Raji (cell line): ENCODE measurements around the gene CASP7.

Experiments
- POLR2A ChIP-seq: IDR thresholded peaks from 2 replicates; pipeline ENCODE4 v1.6.1; 2011; ENCODE audit warnings: low read depth, low read length, control low read depth; ENCODE audit not compliant: insufficient read depth

CASP7 gene

DNA sequence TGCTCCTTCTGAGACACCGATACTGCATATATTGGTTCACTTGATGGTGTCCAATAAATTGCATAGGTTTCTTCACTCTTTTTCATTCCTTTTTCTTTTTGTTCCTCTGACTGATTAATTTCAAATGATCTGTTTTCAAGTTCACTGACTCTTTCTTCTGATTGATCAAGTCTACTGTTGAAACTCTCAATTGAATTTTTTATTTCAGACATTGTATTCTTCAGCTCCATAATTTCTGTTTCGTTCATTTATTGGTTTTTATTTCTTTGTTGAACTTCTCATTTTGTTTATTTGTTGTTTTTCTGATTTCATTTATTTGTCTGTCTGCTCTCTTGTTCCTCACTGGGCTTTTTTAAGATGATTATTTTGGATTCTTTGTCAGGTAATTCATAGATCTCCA, 13.6 kb downstream of the CASP7 start:
- TF ChIP-seq POLR2A = no peak

DNA sequence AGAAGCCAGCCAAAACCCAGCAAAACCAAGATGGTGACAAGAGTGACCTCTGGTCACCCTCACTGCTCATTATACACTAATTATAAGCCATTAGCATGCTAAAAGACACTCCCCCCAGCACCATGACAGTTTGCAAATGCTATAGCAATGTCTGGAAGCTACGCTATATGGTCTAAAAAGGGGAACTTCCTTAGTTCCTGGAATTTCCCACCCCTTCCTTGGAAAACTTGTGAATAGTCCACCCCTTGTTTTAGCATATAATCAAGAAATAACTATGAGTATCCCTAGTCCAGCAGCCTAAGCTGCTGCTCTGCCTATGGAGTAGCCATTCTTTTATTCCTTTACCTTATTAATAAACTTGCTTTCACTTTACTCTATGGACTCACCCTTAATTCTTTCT, 16.0 kb downstream of the CASP7 start:
- TF ChIP-seq POLR2A = no peak

DNA sequence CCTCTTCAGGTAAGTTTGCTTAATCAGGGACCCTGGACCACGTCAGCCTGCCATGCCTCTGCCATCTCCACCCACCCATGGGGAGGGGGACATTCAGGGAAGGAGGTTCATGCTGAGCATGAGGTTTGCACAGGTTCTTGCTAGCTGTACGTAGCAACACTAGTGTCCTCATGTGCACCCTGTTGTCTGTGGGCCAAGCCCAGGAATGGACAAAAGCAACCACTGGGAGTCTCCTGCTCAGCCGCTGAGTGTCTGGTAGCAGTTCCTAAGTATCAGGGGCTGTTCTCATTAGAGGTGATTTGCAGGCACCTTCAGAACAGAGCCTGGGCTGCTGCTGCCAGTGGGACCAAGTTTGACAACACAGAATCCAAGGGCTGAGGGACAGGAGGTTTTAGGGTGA, 17.9 kb downstream of the CASP7 start:
- TF ChIP-seq POLR2A = no peak

DNA sequence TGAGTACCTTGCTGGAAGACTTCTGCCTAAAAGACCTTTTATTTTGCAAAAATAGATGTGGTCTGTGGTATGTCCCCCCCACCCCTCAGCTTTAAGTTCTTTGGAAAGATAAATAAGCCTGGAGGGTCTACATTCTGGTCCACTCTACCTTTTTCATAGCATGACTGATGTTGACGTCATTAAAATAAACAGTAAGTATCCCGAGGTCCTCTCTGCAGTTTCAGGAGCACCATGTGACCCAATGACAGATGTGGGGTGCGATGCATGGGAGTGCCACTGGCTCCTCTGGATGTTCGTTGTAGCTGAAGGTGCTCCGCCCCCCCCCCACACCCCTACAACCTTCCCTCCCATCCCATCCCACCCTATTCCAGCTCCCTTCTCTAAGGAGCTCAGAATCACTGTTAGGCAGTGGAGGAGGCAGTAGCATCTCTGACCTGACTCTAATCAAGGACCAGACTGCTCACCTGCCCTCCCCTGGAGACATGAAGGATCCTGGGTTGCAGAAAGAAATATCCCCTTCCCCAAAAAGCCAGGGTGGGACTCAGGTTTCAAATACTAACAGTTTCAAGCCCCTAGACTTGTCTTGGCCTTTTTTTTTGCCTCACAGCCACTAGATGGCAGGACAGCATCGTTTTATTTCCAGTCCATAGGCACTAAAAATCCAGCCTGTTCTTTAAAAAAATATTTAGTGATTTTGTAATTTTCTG, 25.1 kb downstream of the CASP7 start:
- TF ChIP-seq POLR2A = no peak

DNA sequence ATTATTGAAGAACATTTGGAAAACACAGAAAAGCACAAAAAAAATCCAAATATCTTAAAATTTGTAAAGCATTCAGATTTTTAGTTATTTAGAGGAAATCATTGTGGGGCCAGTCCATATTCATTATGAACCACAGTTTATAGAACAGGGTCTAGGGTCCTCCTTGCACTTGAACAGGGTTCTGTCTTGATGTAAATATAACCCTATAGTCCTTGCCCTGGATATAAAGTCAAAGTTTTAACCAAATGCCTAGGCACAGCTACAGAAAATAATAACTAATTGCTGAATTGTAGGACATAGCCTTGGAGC, 25.6 kb downstream of the CASP7 start:
- TF ChIP-seq POLR2A = no peak

DNA sequence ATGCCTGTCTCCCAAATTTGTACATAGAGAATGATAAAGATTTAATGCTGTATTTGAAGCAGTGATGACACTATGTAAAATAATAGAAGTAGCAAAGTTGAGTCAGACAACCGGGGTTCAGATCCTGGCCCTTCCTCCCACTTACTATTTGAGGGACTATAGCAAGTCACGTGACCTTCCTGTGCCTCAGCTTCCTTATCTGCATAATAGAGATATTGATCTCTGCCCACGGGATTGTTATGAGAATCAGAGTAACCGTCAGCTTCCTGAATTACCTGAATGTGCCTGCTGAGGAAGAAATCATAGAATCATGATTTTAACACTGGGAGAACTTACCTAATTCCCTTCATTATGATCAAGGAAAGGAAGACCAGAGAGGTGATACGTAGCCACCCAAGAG, 26.9 kb downstream of the CASP7 start:
- no peak for TF ChIP-seq POLR2A

DNA sequence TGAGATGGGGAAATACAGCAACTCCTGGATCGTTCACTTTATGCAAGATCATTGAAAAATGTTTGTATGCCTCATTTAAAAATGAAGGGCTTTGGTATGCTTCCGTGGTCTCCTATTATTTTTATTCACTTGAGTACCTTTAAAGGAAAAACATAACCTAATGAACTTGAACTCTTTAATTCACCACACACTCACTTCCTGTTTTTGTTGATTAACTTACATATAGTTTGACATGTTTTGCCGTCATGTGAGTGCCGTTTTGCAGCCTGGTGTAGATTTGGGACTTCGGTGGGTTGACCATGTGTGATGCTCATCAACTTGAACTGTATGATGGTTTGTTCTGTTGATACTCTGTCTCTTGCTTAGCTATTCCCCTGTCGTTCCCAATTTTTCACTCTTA, 28.9 kb downstream of the CASP7 start:
- TF ChIP-seq POLR2A = no peak

DNA sequence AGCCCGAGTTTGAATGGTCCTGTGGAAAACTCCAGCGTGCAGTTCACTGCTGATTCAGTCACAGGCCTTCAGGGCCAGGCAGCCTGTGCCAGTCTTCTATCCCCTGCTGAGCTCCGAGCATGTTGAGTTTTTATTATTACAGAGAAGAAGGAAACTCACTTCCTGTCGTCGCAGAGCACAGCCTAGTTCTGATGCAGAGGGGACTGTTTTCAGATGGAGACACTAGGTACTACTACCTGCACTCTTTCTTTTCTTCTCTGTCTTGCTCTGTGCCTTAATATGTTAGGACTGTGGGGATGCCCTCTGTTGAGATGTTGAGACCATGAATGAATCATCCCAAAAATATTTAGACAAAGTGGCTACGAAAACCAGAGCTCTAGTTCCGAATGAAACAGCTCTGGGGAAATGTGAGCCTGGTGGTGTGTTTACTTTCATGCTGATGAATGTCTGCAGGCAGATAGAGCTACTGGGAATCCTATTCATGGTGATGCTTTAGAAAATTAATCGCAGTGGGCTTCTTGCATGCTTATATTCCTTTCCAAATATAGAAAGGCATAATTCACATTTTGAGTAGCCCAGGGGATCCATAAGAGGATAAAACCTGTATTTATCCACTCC, 29.6 kb downstream of the CASP7 start:
- no peak for TF ChIP-seq POLR2A

DNA sequence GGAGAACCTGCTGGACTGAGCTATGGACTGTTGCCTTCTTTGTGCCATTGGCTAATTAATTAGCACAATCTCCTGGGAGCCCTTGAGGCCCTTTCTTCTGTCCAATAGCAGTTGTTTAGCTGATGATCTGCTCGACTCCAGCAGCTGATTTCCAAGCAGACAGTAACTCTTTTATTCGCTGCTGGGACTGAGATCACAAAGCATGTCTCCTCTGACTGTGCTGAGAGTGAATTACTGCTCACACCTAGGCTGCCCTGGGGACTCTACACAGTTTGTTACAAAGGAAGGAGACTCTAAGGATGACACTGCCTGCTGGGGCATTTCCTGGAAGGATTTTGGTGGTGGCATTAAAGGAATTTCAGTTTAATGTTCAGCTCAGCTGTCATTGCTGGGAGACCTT, 31.4 kb downstream of the CASP7 start:
- no peak for TF ChIP-seq POLR2A

DNA sequence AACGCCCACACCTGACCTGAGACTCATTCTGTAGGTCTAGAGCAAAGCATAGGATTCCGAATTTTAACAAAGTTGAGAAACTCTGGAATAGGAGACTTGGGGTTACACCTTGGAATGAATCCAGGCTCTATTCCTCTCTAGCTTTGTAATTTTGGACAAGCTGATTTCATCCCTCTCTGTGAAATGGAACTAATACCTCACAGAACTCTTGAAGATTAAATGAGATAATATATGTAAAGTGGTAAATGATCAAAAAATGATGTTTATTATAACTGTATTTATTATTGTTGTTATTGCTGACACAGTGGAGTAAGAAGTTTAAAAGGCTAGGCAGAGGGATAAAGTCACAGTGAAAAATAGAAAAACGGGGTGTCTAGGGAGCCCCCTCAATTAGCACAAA, 32.3 kb downstream of the CASP7 start:
- no peak for TF ChIP-seq POLR2A

DNA sequence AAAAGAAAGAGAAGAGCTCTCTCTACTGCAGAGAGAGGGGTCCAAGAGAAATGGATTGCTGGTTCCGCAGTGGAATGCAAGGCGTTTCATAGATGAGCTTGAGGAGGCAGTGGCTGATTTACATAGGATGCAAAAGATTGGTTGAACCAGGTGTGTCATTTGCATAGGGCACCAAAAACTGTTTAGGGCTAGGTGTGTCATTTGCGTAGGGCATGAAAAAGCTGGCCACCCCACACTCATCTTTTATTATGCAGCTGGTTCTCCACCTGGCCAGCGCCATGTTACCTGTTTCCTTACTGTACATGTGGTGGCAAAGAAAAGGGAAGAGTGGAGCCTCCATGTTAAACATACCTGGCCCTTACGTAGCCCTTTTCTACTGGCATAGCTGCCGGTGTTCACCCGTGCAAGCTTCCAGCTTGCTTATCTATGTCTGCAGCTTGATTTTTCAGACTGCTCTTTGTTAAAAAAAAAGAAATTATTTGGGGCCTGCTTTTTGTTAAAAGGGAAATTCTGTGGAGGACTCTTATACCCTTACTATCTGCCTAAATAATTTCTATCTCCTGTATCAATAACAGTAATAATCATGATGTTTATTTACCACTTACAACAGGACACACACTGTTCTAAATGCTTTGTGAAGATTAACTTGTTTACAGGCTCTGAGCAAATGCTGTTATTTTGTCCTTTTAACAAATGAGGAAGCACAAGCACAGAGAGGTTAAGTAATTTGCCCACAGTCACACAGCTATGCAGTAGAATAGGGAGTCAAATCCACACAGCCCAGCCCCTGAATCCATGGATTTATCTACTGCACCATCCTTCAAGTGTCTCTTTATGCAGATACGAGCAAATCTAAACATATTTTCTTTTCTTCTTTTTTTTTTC, 33.3 kb downstream of the CASP7 start:
- TF ChIP-seq POLR2A = no peak

DNA sequence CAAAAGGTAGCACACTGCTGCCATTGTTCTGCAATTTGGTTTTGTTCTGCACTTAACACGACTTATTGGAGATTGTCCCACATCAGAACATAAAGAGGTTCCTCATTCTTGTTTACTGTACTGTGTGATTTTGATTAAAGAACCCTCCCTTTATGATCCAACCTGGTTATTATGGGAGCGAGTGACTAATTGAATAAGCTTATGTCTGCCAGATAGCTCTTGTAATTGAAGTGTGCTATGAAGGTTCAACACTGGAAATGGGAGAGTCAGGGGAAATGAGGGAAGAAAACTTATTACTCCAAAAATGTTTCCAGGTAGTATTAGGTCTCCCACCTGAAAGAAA, 33.9 kb downstream of the CASP7 start:
- no peak for TF ChIP-seq POLR2A

DNA sequence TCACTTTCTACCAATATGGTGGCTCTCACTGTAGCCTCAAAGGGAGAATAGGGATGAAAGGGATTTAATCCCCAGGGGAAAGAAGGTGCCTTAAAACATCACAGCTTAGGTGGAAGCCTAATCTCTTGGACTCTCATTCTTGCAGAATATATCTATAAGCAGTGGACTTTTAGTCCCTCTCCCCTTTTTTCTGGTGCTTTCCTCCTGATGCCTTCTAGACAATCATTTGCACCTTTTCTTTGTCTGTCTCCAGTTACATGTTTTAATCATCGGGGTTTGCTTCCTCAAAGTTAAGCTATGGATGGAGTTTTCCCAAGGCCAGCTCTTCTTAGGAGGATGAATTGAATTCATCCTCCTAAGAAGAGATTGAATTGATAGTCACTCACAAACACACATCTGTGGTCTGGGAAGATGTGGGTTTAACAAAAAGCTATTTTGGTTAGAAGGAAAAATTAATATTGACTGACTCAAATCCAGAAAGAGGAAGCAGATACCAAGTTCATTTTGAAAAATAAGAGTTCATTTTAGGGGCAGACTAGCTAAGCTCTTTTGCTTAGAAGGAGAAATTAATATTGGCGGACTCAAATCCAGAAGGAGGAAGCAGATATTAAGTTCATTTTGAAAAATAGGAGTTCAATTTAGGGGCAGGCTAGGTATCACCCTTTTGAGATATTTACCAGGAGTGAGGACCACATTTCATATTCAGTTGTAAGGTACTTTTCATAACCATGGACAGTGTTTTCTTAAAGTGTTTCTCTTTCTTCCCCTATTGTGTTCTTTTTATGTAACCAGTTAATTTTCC, 36.6 kb downstream of the CASP7 start:
- no peak for TF ChIP-seq POLR2A

DNA sequence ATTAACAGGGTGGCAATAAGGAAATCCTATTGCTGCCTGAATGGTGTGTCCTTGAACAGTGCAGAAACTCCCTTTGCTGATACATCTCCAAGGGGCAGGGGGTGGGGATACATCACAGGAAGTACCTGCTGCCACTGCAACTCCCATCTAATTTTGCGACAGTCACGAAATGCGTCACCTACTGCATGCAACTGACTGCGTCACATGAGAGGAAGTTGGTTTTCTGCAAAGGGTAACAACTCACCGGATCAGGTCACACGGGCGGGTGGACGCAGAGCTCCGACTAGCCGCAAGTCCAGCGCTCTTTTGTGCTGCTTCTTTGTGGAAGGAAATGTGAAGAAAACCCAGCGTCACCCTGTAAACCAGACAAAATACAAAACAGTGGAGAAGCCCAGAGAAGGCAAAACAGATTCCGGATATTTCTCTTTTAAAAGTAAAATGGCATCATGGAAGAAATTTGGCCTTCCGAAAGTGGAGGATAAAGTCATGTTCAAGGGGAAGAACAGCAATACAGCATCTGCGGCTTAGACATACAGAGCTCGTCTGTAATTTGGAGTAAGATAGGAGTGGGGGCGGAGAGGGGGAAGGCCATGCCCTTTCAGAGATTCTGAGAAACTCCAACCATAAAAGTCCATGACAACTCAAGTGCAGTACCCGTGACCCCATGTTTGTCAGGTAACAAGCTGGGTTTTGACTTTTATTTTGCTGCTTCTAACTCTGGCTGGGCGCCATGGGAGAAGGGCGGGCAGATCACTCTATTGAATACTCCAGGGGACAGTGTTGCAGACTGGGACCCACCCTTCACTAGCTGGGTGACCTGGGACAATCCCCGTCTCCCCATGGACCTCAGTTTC, 39.5 kb downstream of the CASP7 start:
- no peak for TF ChIP-seq POLR2A

DNA sequence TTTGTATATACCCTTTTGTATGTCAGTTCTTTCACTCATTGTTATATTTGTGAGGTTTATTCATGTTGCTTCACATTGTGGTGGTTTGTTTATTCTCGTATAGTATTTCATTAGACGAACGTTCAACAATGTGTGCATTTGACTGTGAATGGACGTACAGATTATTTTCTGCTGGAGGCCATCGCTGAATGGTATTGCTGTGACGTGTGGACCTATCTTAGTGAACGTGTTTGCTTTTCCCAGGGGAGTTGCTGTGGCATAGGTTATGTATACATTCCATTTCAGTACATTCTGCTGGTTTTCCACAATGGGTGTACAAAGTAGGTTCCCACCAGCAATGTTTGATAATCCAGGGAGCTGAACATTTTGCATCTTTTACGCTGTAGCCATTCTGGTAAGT, 40.7 kb downstream of the CASP7 start:
- no peak for TF ChIP-seq POLR2A

DNA sequence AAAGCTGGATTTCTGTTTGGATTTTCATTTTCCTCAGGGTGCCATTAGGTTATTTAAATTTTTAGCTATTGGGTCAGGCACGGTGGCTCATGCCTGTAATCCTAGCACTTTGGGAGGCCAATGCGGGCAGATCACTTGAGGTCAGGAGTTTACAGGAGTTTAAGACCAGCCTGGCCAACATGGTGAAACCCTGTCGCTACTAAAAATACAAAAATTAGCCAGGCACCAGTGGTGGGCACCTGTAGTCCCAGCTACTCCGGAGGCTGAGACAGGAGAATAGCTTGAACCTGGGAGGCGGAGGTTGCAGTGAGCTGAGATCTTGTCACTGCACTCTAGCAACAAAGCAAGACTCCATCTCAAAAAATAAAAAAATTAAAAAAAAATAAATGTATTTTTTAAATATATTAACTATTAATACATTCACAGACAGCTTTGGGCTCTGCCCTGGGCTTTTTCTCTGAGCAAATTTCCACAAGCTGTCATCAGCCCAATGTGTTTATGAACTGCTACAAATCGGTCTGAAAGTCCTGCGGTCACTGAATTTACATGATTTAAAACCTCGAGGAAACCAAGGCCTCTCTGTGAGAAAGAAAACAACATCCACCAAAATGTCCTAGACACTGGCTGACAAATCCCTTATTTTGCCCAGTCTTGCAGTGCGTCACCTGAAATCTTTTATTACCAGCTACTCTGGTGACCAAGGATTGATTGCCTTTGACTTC, 52.6 kb downstream of the CASP7 start:
- TF ChIP-seq POLR2A = no peak
